H1 (cell line): ENCODE measurements around the gene FIS1. TPM values are rescaled to one million over a fixed set of nuclear protein-coding genes. Genes with fewer than 3 reads are reported as not detected.

Source experiments
- CTCF ChIA-PET: fragments of 300-600 bp; sonication (Branson Sonifier 250); formaldehyde crosslinking; loops from one replicate; lab custom pipeline; 2021; ENCODE audit not compliant: partially characterized antibody; lab: Charles Lee
- POLR2A ChIA-PET: fragments of 300-600 bp; sonication (Branson Sonifier 250); formaldehyde crosslinking; loops from one replicate; lab custom pipeline; 2021; ENCODE audit warnings: inconsistent platforms; ENCODE audit not compliant: partially characterized antibody; lab: Charles Lee
- DNase-seq, 2 experiments: peaks; one replicate each; pipeline versions ENCODE4 v3.0.0 to v3.0.0-alpha.2; 2010 to 2022; ENCODE audit warnings: low spot score in 2 of 2, low read depth in 1 of 2, mixed read lengths in 1 of 2
- FAIRE-seq: peaks from 2 replicates; lab custom pipeline; 2011; peaks lifted over from hg19 to GRCh38; lab: Jason Lieb, UNC
- H2AFZ ChIP-seq: 2 replicates; pipeline ENCODE4 v1.8.1; 2012; ENCODE audit warnings: low read length, inconsistent platforms
- H2AK5ac ChIP-seq: 2 replicates; pipeline ENCODE4 v1.6.1; 2013; ENCODE audit warnings: low read depth, low read length
- H2BK120ac ChIP-seq: replicated peaks from 2 replicates; pipeline ENCODE3; 2013; ENCODE audit warnings: low read depth, low read length, inconsistent platforms
- H2BK12ac ChIP-seq: 2 replicates; pipeline ENCODE4 v1.6.1; 2013; ENCODE audit warnings: low read depth, low read length
- H2BK15ac ChIP-seq: 2 replicates; pipeline ENCODE4 v1.6.1; 2013; ENCODE audit warnings: low read length
- H2BK20ac ChIP-seq: 2 replicates; pipeline ENCODE4 v1.6.1; 2013; ENCODE audit warnings: low read length
- H2BK5ac ChIP-seq: 2 replicates; pipeline ENCODE4 v1.6.1; 2013; ENCODE audit warnings: low read depth, low read length
- H3K14ac ChIP-seq: 2 replicates; pipeline ENCODE4 v1.6.1; 2013; ENCODE audit warnings: inconsistent platforms; ENCODE audit not compliant: insufficient read length
- H3K18ac ChIP-seq: 2 replicates; pipeline ENCODE4 v1.6.1; 2013; ENCODE audit warnings: low read length; ENCODE audit errors: extremely low read depth
- H3K23ac ChIP-seq: 2 replicates; pipeline ENCODE4 v1.6.1; 2013; ENCODE audit warnings: inconsistent platforms; ENCODE audit not compliant: insufficient read length
- H3K23me2 ChIP-seq: 2 replicates; pipeline ENCODE4 v1.6.1; 2013; ENCODE audit warnings: low read depth, low read length
- H3K27ac ChIP-seq: 2 replicates; pipeline ENCODE4 v1.6.1; 2011; ENCODE audit warnings: low read depth, low read length, inconsistent platforms
- H3K27me3 ChIP-seq, 4 experiments: replicated peaks in 1 of 4; 1 replicate in 1 of 4; 2 replicates in 3 of 4; pipeline versions ENCODE4 v1.6.1 to v1.8.1; 2011 to 2013; ENCODE audit warnings: low read length in 3 of 4, mild to moderate bottlenecking in 3 of 4, inconsistent platforms in 2 of 4, mixed read lengths in 2 of 4, moderate library complexity in 1 of 4; ENCODE audit not compliant: control insufficient read depth in 3 of 4, insufficient read depth in 3 of 4; ENCODE audit errors: extremely low read depth in 1 of 4
- H3K36me3 ChIP-seq, 4 experiments: 2 replicates each; pipeline versions ENCODE4 v1.6.1 to v1.8.1; 2011 to 2013; ENCODE audit warnings: mild to moderate bottlenecking in 4 of 4, low read length in 3 of 4, moderate library complexity in 2 of 4, control low read depth in 1 of 4, inconsistent platforms in 1 of 4; ENCODE audit not compliant: insufficient read depth in 4 of 4, control insufficient read depth in 2 of 4
- H3K4ac ChIP-seq: replicated peaks from 2 replicates; pipeline ENCODE3; 2013; ENCODE audit warnings: low read length, low read depth, mixed read lengths, inconsistent platforms; ENCODE audit not compliant: insufficient read length
- H3K4me1 ChIP-seq, 4 experiments: replicated peaks in 1 of 4; 1 replicate in 1 of 4; 2 replicates in 3 of 4; pipeline versions ENCODE4 v1.6.1 to v1.8.1; 2011 to 2013; ENCODE audit warnings: low read length in 3 of 4, inconsistent platforms in 2 of 4, mixed read lengths in 1 of 4; ENCODE audit not compliant: insufficient read depth in 4 of 4, control insufficient read depth in 3 of 4
- H3K4me2 ChIP-seq, 2 experiments: 2 replicates each; pipeline versions ENCODE4 v1.6.1 to v1.8.1; 2011 to 2013; ENCODE audit warnings: low read depth in 2 of 2, low read length in 2 of 2, control low read depth in 1 of 2, inconsistent platforms in 1 of 2, mild to moderate bottlenecking in 1 of 2; ENCODE audit not compliant: insufficient read depth in 1 of 2
- H3K4me3 ChIP-seq, 4 experiments: fragments of 200-600, 300-600 bp in 1 of 4; sonication (generic), shearing (Covaris generic), sonication (Bioruptor Twin) in 1 of 4; 2 replicates each; pipeline versions ENCODE4 v1.5.1 to v1.8.1; 2011 to 2016; ENCODE audit warnings: low read length in 4 of 4, low read depth in 3 of 4, control low read depth in 2 of 4, inconsistent platforms in 2 of 4, mild to moderate bottlenecking in 2 of 4, mixed read lengths in 1 of 4, moderate library complexity in 1 of 4; ENCODE audit not compliant: insufficient read depth in 2 of 4; ENCODE audit errors: extremely low read depth in 1 of 4
- H3K56ac ChIP-seq: replicated peaks from 2 replicates; pipeline ENCODE3; 2013; ENCODE audit warnings: low read depth, mild to moderate bottlenecking, mixed read lengths, low read length, inconsistent platforms; ENCODE audit not compliant: insufficient read length
- H3K79me1 ChIP-seq: 2 replicates; pipeline ENCODE4 v1.6.1; 2013; ENCODE audit warnings: low read depth, low read length, control low read depth
- H3K79me2 ChIP-seq, 2 experiments: 2 replicates each; pipeline versions ENCODE4 v1.6.1 to v1.8.1; 2012 to 2013; ENCODE audit warnings: low read length in 2 of 2, mild to moderate bottlenecking in 2 of 2, inconsistent platforms in 1 of 2; ENCODE audit not compliant: insufficient read depth in 2 of 2, control insufficient read depth in 1 of 2
- H3K9ac ChIP-seq, 4 experiments: replicated peaks in 1 of 4; 1 replicate in 1 of 4; 2 replicates in 3 of 4; pipeline versions ENCODE4 v1.6.1 to v1.8.1; 2011 to 2013; ENCODE audit warnings: low read depth in 3 of 4, low read length in 3 of 4, control low read depth in 2 of 4, mild to moderate bottlenecking in 2 of 4, moderate library complexity in 2 of 4, inconsistent platforms in 1 of 4; ENCODE audit errors: extremely low read depth in 1 of 4
- H3K9me3 ChIP-seq, 2 experiments: 2 replicates each; pipeline versions ENCODE4 v1.6.1 to v1.8.1; 2012 to 2013; ENCODE audit warnings: mild to moderate bottlenecking in 2 of 2, moderate library complexity in 2 of 2, control low read depth in 1 of 2, inconsistent platforms in 1 of 2, low read depth in 1 of 2, low read length in 1 of 2, mixed read lengths in 1 of 2; ENCODE audit not compliant: insufficient read depth in 2 of 2
- H4K20me1 ChIP-seq, 2 experiments: replicated peaks in 1 of 2; 2 replicates each; pipeline versions ENCODE3 to v1.8.1; 2011 to 2013; ENCODE audit warnings: inconsistent platforms in 2 of 2, low read length in 2 of 2, mild to moderate bottlenecking in 1 of 2; ENCODE audit not compliant: insufficient read depth in 2 of 2, control insufficient read depth in 1 of 2
- H4K5ac ChIP-seq: 2 replicates; pipeline ENCODE4 v1.6.1; 2013; ENCODE audit warnings: low read length, low read depth, mixed read lengths, inconsistent platforms; ENCODE audit not compliant: insufficient read length
- H4K8ac ChIP-seq: 2 replicates; pipeline ENCODE4 v1.8.0; 2013; ENCODE audit warnings: mild to moderate bottlenecking, moderate library complexity, low read length, inconsistent platforms; ENCODE audit not compliant: insufficient read depth; ENCODE audit errors: extremely low read depth
- H4K91ac ChIP-seq: replicated peaks from 2 replicates; pipeline ENCODE3; 2013; ENCODE audit warnings: low read length, mixed read lengths, inconsistent platforms; ENCODE audit not compliant: insufficient read length
- FOSL1 ChIP-seq: IDR thresholded peaks from 2 replicates; pipeline ENCODE4 v1.6.1; 2011; ENCODE audit warnings: mild to moderate bottlenecking, low read depth, low read length, moderate library complexity; ENCODE audit not compliant: insufficient read depth
- NANOG ChIP-seq: IDR thresholded peaks from 2 replicates; pipeline ENCODE4 v1.6.1; 2011; ENCODE audit warnings: low read length, low read depth, mild to moderate bottlenecking, inconsistent platforms; ENCODE audit not compliant: insufficient read depth, poor library complexity, severe bottlenecking
- NRF1 ChIP-seq: IDR thresholded peaks from 2 replicates; pipeline ENCODE4 v1.6.1; 2011; ENCODE audit warnings: mild to moderate bottlenecking, low read depth, low read length, improper control_type of control experiment
- RNF2 ChIP-seq: fragments of 200-900, 300-1000 bp; sonication (generic); IDR thresholded peaks from 2 replicates; pipeline ENCODE4 v1.7.1; 2016; ENCODE audit warnings: borderline replicate concordance, low read depth, mild to moderate bottlenecking, antibody characterized with exemption, low read length; ENCODE audit not compliant: poor library complexity, severe bottlenecking; ENCODE audit errors: missing control alignments
- SIRT6 ChIP-seq: IDR thresholded peaks from one replicate; pipeline ENCODE4 v1.7.1; 2012; ENCODE audit warnings: low read length, inconsistent platforms
- WGBS, 2 experiments: shearing (Covaris generic) in 1 of 2; methylation state at CpG; one replicate each; pipeline versions ENCODE4 v1.1.6 to v1.1.7; 2013 to 2015; ENCODE audit warnings: low lambda C conversion rate in 2 of 2, mixed read lengths in 2 of 2, inconsistent platforms in 1 of 2, low coverage in 1 of 2, missing lambda C conversion rate in 1 of 2; ENCODE audit not compliant: insufficient replicate concordance in 2 of 2, insufficient coverage in 1 of 2, insufficient read length in 1 of 2; ENCODE audit errors: extremely low coverage in 1 of 2, missing lambda C conversion rate in 1 of 2; 5-methylcytosine and 5-hydroxymethylcytosine counted together
- polyA plus RNA-seq, 7 experiments: library from polyadenylated mRNA; depleted of rRNA in 3 of 7; stranded (reverse) in 5 of 7; unstranded in 2 of 7; fragments of >200 nt in 5 of 7; fragments of 200-250 nt in 2 of 7; gene quantifications; 1 replicate in 5 of 7; 2 replicates in 1 of 7; 4 replicates in 1 of 7; pipeline versions ENCODE4 v1.2.1 to v1.2.3, GENCODE V29; 2011 to 2013; ENCODE audit warnings: missing spikeins in 2 of 7, mixed read lengths in 2 of 7
- total RNA-seq: library from RNA; stranded (reverse); fragmentation: NEBNext Ultra II Directional; extraction: Animal tissue kit (Norgen Biotek cat#: 25700); gene quantifications from 2 replicates; pipeline ENCODE4 v1.2.1, GENCODE V29; 2021
- TF ChIP-seq, protein P1 (sequence below): IDR thresholded peaks from 2 replicates; pipeline ENCODE4 v1.6.1; 2011; ENCODE audit warnings: low read depth, mild to moderate bottlenecking, low read length; ENCODE audit not compliant: insufficient read depth
- TF ChIP-seq, protein P2 (sequence below): IDR thresholded peaks from 2 replicates; pipeline ENCODE4 v1.6.1; 2012; ENCODE audit warnings: inconsistent platforms

FIS1 gene
- total and polyA plus RNA-seq, 2 of the 8 experiments (the other 6 are each of a cell fraction or from before 2014, with no cell fraction given), result 128 to 195 TPM

DNA sequence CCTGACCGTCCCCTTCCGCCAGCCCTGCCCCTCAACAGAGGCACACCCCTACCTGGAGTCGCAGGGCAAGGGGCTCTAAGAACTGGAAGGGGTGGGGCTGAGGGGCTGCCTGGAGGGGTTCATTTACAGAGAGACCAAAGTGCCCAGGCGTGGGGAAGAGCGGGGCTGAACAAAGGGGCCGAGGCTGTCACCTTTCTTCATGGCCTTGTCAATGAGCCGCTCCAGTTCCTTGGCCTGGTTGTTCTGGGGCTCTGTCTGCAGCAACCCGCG is 5.0 kb downstream of the FIS1 start:
- H3K14ac ChIP-seq, result no peak overlapping the region
- H2BK12ac ChIP-seq, result no peak overlapping the region
- no peak overlapping the region for H4K5ac ChIP-seq
- H3K23me2 ChIP-seq, result peaks cover 5% of the 10 kb centered on the region
- peaks cover 6% of the 10 kb centered on the region; the same call in 1 of the 2 replicates for H3K79me1 ChIP-seq
- no peak overlapping the region for H3K56ac ChIP-seq
- no peak overlapping the region for H3K27ac ChIP-seq
- FAIRE-seq, result no peak
- peaks cover 0 to 9% (median 4%) of the 10 kb centered on the region in 4 experiments; a peak in 5 of 7 replicates for H3K4me1 ChIP-seq
- H2BK120ac ChIP-seq, result no peak overlapping the region
- H3K9me3 ChIP-seq, result no peaks in the 10 kb centered on the region
- H3K4me2 ChIP-seq, result no peak overlapping the region
- no peak for TF ChIP-seq NRF1
- TF ChIP-seq, protein P1, sequence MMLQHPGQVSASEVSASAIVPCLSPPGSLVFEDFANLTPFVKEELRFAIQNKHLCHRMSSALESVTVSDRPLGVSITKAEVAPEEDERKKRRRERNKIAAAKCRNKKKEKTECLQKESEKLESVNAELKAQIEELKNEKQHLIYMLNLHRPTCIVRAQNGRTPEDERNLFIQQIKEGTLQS, result no peak
- TF ChIP-seq NANOG, result no peak
- TF ChIP-seq RNF2, result no peak
- TF ChIP-seq, protein P2, sequence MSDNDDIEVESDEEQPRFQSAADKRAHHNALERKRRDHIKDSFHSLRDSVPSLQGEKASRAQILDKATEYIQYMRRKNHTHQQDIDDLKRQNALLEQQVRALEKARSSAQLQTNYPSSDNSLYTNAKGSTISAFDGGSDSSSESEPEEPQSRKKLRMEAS, result no peak
- TF ChIP-seq SIRT6, result no peak
- TF ChIP-seq FOSL1, result no peak
- H3K18ac ChIP-seq, result no peak overlapping the region
- H3K36me3 ChIP-seq, result no peaks in the 10 kb centered on the region; a peak in 2 of 8 replicates
- H2BK5ac ChIP-seq, result no peak overlapping the region
- H3K4me3 ChIP-seq, result no peak overlapping the region
- H4K91ac ChIP-seq, result no peak overlapping the region
- ChIA-PET CTCF (interaction anchor here (1.4 kb wide), 1 partner anchor 33 kb away, joined by 3 read pairs; no protein-coding TSS in a partner anchor), POLR2A (no interaction called here)
- no peak overlapping the region for H2AK5ac ChIP-seq
- no peak overlapping the region for H3K9ac ChIP-seq
- no peak overlapping the region for H2BK20ac ChIP-seq
- peaks cover 0 to 13% of the 10 kb centered on the region in 2 experiments for H4K20me1 ChIP-seq
- H3K79me2 ChIP-seq, result peaks cover 0 to 16% of the 10 kb centered on the region in 2 experiments; a peak in 1 of 4 replicates
- no peak overlapping the region for H3K4ac ChIP-seq
- H3K27me3 ChIP-seq, result no peaks in the 10 kb centered on the region
- H4K8ac ChIP-seq, result no peak overlapping the region
- no peak for DNase-seq
- H2BK15ac ChIP-seq, result no peak overlapping the region
- H3K23ac ChIP-seq, result no peak overlapping the region
- 91% methylated on average over 9 of the region's 9 CpGs; no CpG with 5 or more reads in 1 of the 2 experiments for WGBS, 2 experiments
- H2AFZ ChIP-seq, result no peak overlapping the region
